ENCODE measurements around the gene GMNN.

GMNN gene

DNA sequence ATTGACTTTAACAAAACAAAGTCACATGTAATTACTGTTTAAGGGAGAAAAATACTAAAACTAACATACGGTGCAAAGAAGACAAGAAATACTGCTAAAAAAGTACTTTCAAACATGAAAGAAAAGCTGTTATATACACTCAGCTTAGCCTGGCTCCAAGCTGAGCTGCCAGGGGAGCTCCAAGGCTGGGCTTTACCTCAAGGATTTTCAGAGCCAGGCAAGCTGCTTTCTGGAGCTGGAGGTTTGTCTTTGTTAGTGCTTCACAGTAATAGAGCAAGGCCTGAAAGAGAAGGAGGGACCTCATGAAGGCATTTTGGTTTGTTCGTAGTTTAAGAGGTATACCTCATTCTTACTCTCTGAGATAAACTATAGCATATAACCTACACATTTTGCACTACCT, 43.6 kb downstream of the GMNN start:
- no peak for DNase-seq

DNA sequence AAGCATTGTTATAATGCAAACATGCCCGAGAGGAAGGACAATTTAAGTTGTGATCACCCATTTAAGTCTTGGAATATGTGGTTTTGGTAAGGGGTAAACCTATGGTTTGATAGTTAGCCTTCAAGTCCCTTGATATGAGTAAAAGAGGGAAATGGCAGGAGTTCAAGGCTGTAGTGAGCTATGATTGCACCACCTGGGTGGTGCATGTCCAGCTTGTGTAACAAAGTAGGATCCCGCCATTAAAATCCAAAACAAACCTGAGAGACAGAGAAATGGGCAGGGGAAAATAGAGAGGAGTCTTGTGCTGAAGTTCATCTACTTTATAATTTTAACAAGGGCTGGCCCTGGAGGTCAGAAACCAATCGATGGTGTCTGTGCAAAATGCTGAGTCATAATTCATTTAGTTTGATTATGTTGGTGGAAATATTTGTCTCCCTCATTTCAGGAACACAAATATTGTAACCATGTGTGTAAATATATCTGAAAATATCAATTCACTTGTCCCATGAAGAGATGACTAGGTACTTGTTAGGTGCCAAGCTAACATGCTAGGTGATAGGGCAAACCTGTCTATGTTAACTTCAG, 47.2 kb downstream of the GMNN start:
- no peak for DNase-seq

DNA sequence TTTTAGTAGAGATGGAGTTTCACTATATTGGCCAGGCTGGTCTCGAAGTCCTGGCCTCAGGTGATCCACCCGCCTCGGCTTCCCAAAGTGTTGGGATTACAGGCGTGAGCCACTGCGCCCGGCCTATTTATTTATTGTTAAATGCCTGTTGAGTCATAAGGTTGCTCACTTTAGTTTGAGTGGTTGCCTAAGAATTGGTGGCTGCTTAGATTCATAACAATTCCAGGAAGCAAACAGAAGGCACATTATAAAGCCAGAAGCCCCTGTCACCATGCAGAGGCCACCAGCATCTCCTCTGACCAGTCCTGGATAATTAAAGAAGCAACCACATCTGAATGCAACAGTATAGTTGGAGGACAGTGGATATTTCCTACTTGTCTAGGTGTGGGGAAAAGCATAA, 48.0 kb downstream of the GMNN start:
- DNase-seq, result no peak

DNA sequence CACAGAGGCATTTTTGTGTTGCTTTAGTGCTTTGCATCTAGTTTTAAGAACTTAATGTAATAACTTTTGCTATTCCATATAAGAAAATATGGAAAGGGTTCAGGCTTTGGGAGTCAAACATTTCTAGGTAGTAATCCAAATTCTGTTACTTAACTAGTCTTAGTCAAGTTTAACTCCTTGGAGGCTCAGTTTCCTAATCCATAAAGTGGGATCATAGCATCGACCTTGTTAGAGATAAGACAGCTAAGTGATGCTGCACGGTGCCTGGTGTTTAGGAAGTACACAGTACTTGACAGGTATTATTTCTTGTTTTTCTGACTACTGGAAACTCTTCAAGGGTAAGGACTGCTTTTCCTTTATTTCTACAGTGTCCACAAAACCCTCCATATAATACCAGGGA, 48.4 kb downstream of the GMNN start:
- no peak for DNase-seq

DNA sequence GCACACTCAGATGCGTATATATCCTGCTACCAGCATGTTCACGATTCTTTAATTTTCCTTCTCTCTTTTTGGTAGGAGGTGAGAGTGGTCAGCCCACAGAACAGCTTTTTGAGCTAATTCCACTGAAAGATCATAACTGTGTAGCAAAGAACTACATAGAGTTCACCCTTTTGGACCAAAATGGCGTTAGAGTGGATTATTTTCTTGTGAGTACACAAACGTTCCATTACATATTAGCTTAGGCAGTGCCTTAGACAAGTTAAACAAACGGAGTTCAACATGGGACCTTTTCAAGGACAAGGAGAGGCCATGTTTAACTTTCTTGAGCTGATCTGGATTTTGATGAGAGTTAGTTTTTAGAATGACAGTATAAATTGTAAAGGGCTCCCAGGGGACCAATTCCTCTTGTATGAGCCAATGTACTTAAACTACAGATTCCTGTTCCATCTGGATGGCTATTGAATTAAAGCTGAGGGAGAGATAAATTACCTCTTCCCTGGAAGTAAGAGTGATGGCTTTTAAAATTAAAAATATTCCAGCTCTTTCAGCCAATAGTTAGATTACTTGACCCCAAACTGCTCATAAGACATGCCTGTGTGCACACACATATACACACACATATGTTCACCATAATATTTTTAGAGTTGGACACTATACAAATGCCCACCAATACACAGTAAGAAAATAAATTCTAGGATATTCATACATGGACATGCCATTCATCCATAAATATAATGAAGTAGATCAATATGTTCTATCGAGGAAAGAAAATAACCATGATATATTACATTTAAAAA, 49.6 kb downstream of the GMNN start:
- DNase-seq, result no peak

DNA sequence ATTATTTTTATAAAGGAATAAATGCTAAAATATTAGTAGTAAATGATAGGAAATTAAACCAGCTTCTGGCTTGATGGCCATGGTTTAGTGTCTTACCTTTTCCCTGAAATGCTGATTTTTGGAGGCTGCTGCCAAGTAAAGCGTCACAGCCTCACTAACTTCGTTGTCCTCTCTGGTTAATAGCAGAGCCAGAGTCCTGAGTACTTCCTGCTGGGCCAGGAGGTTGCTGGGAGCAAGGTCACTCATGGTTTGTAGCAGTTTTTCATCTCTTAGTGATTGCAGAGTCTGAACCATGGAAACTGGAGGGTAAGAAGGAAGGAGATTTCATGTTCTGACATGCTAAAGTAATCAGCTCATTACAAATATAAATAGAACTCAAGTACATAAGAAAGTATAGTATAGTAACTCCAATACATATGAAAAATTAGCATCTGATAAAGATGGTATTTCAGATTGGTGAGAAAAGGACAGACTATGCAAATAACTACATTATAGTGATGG, 50.4 kb downstream of the GMNN start:
- no peak for DNase-seq

DNA sequence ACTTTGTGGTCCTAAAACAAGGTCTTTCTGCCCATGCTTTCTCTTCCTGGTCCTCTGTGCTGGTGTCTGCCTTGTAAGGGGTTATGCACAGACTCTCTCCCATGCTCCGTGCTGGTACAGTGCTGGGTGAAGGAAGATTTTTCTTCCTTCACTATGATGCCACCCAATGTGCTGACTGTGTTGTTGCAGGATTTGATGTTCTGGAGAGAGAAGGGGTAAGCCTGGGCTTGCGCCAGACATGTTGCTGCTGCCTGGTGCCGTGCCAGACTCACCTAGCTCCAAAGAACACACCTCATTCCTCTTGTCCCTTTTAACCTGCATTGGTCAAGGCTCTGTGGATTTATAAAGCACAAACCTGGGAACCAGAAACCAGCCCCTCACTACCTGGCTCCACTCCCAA, 52.4 kb downstream of the GMNN start:
- no peak for DNase-seq

DNA sequence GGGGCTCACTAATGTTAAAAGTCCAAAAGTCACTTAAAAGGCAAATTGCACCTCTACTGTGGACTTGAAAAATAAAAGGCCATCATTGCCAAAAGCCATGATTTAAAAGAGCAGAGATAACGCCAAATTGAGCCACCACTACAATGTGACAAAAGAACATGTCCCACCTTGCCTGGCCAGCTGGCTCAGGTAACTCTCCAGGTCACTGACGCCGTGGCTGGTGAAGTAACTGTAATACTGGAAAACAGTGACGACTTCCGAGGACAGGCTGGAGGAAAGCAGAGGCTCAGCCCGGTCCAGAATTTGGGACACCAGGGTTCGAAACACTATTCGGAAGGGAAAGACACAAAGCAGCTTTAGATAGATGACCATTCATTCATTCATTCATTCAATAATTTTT, 53.2 kb downstream of the GMNN start:
- no peak for DNase-seq

DNA sequence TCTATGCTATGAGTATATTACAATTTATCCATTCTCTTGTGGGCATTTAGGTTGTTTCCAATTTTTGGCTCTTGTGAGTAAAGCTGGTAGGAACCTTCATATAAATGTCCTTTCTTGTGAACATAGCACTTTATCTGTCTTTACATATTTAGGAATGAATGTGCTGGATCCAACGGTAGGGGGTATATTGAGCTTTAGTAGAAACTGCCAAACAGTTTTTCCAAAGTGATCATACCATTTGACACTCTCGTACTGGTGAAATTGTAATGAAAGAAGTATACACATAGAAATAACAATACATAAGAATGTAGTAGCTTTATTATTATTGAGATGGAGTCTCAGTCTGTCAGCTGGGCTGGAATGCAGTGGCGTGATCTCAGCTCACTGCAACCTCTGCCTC, 54.9 kb downstream of the GMNN start:
- no peak for DNase-seq

DNA sequence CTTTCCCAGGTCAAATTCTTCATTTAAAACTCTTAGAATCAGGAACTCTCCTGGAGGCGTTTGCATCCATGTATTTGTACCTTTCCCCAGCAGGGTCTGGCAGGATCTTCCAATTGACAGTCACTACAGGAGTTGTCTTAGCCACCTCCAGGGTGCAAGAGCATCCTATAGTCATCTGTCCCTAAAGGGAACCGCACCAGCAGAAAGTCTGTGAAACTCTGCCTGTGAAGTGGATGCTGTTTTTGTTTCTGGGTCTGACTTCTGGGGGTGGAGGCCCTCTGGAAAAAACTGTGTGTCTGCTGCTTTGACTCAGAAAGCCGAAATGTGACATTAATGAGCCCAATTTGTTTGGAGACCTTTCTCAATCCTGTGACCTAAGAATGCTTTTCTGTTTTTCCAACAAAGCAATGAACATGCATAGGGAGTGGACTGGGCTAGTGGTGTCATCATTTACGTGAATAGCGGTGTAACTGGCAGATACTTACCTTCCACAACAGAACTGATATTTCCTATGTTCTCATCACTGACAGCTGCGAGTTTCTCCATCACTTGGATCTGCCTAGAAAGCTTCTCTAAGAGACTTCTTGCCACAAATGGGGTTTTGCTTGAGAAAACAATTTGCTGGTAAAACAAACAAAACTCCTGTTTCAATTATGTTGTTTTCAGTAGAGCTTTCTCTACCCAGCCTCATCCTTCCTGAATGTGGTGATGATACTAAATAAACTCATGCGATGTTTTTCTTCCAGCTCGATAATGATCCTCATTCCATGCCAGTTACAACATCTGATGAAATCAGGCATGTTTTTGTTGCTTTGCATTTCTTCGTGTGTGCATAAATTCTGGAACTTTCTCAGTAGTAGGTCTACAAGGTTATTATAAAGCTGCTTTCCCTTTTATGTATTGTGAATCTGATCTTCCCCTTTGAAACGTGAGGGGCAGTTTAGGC, 57.3 kb downstream of the GMNN start:
- DNase-seq, result peak; percentile 18

DNA sequence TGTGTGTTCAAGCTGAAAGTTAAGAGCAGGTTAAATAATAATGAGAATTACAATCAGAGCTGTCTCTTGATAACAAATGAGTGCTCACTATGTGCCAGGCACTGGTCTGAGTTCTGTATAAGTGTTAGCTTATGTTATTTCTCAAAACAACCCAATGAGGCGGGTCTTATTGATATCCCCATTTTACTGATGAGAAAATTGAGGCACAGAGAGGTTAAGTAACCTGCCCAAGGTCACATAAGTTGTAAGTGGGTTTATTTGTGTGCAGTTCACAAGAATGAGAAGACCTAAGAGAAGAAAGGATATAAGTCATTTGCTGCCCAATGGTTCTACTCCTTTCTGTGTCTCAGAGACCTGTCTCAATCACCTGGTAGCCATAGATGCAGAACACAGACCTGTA, 58.1 kb downstream of the GMNN start:
- DNase-seq, result no peak

DNA sequence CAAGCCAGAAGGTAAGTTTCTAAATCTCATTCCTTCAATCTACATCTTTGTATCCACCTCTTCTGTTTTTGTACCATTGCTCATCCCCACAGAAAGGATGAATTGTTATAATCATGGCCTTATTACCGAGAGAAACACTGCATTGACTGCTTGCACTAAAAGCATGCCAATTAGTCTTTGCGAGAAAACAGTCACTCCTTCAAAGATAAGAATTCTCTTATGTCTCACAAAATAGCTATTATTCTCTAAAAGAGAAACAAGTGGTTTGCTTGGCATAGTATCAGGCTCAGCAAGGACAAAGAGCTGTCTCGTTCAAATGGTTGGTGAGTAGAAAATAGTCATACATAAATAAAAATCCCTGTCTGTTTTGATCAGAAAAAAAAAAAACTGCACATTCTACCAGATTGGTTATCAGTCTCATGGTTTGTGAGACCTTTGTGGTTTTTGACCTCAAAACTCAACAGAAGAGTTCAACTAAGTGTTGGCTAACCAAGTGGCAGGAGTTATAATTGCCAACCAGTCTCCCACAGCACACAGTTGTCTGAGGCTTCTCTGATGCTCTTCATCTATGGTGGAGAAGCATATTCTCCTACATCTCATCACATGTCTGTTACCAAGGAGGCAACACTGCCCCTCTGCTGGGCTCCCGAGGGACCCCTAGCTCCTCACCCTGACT, 59.1 kb downstream of the GMNN start:
- no peak for DNase-seq

All from stimulated activated CD4-positive, alpha-beta T cell treated with anti-CD3 and anti-CD28 coated beads, Interleukin-15, amount 100 ng/mL, for 24 hours (primary cell).